GM18951 (cell line): ENCODE results near the gene PDE7B.

Source experiments
- POLR2A ChIP-seq: IDR thresholded peaks from 4 replicates; pipeline ENCODE4 v1.6.1; 2011; ENCODE audit warnings: mild to moderate bottlenecking; ENCODE audit not compliant: insufficient read length, insufficient read depth; ENCODE audit errors: extremely low read depth
- in situ Hi-C: fragments of 300-500 bp; cut with MboI; formaldehyde crosslinking; loops from one replicate; pipeline ENCODE4 v1.12.0; 2022; ENCODE audit warnings: low sequenced_read_pairs, mixed read lengths, inconsistent platforms; ENCODE audit not compliant: unreplicated experiment

Gene PDE7B

GRCh38 chr6:136058852-136059251, 207.4 kb downstream of the PDE7B start:
- no peak for TF ChIP-seq POLR2A
- in situ Hi-C loops = no loop called here

DNA sequence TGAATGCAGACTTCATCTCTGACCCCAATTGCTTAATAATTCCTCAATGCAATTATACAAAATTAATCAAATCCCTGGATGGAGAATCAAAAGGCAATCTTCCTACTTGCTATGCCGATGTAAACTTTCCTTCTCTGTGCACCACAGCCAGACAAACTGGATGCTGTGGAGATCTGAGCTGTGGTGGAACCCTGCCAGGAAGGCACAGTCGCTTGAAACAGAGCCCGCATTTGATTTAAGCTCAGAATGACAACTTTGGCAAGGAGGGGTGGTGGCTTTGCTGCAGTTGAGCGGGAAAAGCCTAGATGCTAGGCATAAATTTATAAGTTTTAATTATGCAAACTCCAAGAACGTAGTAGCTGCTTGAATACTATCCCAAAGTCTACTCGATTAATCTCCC, 207.8 kb downstream of the PDE7B start:
- no peak for TF ChIP-seq POLR2A
- in situ Hi-C loops = no loop called here

DNA sequence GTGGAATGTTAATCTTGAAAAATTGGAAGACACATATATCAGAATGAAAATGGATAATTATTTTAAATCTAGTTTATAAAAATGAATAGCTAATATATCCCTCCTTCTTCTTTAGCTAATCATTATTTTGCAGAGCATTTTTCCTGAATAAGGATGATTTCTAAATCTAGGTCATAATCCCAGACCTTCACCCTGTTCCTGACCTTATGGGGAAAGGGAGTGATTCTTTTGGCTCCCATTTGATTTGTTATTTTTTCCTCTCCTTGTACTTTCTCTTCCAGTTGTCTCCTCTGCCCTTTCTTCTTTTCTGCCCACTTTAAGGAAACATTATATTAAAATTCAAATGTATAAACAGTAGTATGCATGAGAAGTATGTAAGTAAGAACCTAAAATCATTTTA, 208.6 kb downstream of the PDE7B start:
- in situ Hi-C loops = no loop called here
- no peak for TF ChIP-seq POLR2A

- in situ Hi-C loops = no loop called here
- TF ChIP-seq POLR2A = no peak
These were observed 209.3 kb downstream of the PDE7B start for GRCh38 chr6:136060759-136061158.

DNA sequence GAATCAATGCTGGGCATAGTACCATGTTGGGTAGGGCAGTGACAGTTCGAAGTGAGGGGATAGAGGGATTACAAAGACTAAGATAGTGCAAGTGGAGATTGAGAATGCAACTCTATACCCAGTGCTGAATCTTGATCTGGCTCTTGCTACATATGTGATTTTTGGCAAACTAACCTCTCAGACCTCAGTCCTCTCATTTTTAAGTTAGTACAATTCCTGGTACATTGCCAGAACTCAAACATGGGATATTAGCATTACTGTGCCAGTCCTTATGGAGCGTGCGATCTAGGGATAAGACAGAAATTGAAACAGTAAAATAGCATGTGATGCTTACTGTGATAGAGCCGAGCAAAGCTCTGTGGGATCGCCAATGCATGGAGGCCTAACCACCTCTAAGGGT, 210.2 kb downstream of the PDE7B start:
- in situ Hi-C loops = no loop called here
- TF ChIP-seq POLR2A = no peak

- TF ChIP-seq POLR2A = no peak
- in situ Hi-C loops = no loop called here
These were observed 211.6 kb downstream of the PDE7B start for GRCh38 chr6:136063096-136063495.

- in situ Hi-C loops = no loop called here
- TF ChIP-seq POLR2A = no peak
These were observed 214.5 kb downstream of the PDE7B start for GRCh38 chr6:136066005-136066404.

DNA sequence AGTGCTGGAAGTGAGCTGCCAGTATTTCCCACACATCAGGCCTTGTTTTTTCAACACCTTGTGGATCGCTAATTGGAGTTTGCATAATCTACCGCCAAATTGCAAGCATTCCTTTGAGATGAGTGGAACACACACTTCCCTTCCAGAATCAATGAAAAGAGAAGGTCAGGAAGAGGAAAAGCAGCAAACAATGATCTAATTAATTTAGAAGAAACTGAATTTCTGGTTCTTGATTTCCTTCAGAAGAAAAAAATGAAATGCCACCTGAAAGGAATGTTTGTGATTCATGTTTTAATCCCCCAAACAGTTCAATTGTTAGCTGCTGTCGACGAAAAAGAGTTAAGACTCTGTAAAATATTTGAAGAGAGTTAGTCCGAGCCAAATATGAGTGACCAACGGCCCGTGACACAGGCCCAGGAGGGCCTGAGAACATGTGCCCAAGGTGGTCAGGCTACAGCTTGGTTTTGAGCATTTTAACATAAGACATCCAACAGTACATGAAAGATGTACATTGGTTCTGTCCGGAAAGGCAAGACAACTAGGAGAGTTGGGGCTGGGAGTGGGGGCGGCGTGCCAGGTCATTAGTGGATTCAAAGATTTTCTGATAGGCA, 216.3 kb downstream of the PDE7B start:
- in situ Hi-C loops = no loop called here
- TF ChIP-seq POLR2A = no peak

DNA sequence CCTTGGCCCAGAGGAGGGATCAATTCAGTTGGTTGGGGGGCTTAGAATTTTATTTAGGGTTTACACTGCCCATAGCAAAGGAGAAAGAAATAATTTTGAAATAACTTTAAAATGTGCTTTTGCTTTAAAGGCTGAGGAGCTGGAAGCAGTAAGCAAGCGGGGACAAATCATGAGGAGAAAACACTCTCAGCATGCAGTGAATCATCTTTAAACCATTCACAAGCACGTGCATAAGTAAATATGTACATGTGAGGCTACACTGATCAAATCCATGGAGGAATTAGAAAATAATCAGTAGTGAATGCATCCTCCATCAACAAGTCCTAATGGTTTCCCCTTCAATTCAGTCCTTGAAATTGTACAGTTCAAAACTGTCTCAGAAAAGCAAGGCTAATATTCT, 217.6 kb downstream of the PDE7B start:
- in situ Hi-C loops = no loop called here
- TF ChIP-seq POLR2A = no peak

- TF ChIP-seq POLR2A = no peak
- in situ Hi-C loops = no loop called here
These were observed 219.3 kb downstream of the PDE7B start for GRCh38 chr6:136070815-136071214.

- in situ Hi-C loops = no loop called here
- TF ChIP-seq POLR2A = no peak
These were observed 221.2 kb downstream of the PDE7B start for GRCh38 chr6:136072691-136073090.

GRCh38 chr6:136073216-136073615, 221.7 kb downstream of the PDE7B start:
- no peak for TF ChIP-seq POLR2A
- in situ Hi-C loops = no loop called here

GRCh38 chr6:136076496-136076895, 225.0 kb downstream of the PDE7B start:
- no peak for TF ChIP-seq POLR2A
- in situ Hi-C loops = no loop called here

GRCh38 chr6:136077834-136078576, 226.5 kb downstream of the PDE7B start:
- no peak for TF ChIP-seq POLR2A
- in situ Hi-C loops = no loop called here

DNA sequence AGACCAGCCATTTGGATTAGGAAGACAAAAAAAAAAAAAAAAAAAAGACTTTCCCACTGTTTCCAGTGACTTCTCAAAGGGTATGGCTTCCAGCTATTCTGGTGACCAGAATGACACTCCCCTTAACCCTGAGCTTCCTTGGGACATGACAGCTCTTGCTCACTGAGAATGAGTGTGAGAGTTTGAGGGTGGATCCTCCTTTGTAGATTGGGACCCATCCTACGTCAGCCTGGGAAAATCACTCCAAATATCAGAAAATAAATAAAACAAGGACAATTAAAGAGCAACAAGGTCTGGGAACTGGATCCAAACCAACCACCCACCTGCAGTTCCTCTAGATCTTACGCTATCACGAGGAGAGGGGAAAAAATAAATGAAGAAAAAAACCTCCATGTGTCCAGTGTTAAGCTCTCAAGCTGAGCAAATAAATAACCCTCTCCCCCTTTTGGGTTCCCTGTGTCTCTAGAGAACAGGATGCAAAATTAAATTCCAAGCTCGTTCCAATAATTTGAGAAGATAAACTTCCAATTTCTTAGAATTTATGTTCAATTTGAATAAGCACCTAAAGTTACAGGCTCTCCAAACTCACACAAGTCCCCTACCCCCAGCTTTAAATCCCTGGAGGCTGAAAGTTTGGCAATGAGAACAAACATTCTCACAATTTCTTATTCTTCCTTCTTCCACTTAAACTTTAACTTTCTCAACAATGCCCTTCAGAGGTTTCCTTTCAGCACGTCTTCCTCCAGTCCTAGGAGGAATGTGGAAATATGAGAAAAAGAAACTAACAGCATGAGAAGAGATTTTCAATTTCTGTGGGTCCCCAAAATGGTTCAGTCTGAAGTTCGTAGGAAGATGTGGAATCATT, 228.4 kb downstream of the PDE7B start:
- no peak for TF ChIP-seq POLR2A
- in situ Hi-C loops = no loop called here
